Ectodermal cell (in vitro differentiated cells): ENCODE results near the gene PTPRQ.

Experiments
- H3K27ac ChIP-seq: 2 replicates; pipeline ENCODE4 v1.7.0; 2013; ENCODE audit warnings: mild to moderate bottlenecking, low read depth, low read length; ENCODE audit not compliant: insufficient read depth, poor library complexity, severe bottlenecking
- H3K27me3 ChIP-seq: 2 replicates; pipeline ENCODE4 v1.7.0; 2013; ENCODE audit warnings: mild to moderate bottlenecking, low read length; ENCODE audit not compliant: insufficient read depth, control insufficient read depth, poor library complexity, severe bottlenecking
- H3K36me3 ChIP-seq: one replicate; pipeline ENCODE4 v1.7.0; 2013; ENCODE audit warnings: low read length; ENCODE audit not compliant: control insufficient read depth, insufficient read depth
- H3K4me1 ChIP-seq: one replicate; pipeline ENCODE4 v1.7.0; 2013; ENCODE audit warnings: low read length; ENCODE audit not compliant: control insufficient read depth, insufficient read depth
- H3K4me3 ChIP-seq: 2 replicates; pipeline ENCODE4 v1.7.0; 2013; ENCODE audit warnings: low read depth, low read length, control low read depth; ENCODE audit not compliant: insufficient read depth
- H3K9me3 ChIP-seq: 2 replicates; pipeline ENCODE4 v1.7.0; 2013; ENCODE audit warnings: mild to moderate bottlenecking, low read length, moderate library complexity; ENCODE audit not compliant: control insufficient read depth
- WGBS, 2 experiments: methylation state at CpG; one replicate each; pipeline ENCODE4 v1.1.7; 2013; ENCODE audit warnings: missing lambda C conversion rate in 2 of 2; 5-methylcytosine and 5-hydroxymethylcytosine counted together

PTPRQ gene

DNA sequence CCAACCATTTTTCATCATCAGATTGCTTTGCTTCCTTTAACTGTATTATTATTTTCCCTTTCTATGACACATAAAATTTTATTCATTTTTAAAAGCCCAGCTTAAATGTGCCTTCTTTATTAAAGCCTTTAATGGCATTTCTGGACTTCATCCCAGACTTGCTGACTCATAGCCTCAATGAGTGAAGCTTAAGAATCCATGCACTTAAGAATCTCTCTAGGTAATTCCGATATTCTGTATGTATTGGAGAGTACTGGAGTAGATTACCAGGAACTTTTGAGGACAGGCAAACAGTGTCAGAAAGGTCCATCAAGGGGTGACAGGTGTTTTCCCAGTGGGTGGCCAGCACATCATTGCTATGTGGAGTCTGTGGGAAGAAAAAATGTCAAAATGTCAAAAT is 107.9 kb downstream of the PTPRQ start:
- H3K36me3 ChIP-seq, result no peaks in the 10 kb centered on the region
- 98 to 100% methylated on average over 1 of the region's 1 CpG for whole genome bisulfite sequencing, 2 experiments
- H3K4me1 ChIP-seq, result no peaks in the 10 kb centered on the region
- no peak overlapping the region for H3K4me3 ChIP-seq
- no peaks in the 10 kb centered on the region for H3K9me3 ChIP-seq
- no peaks in the 10 kb centered on the region for H3K27me3 ChIP-seq
- no peak overlapping the region for H3K27ac ChIP-seq

DNA sequence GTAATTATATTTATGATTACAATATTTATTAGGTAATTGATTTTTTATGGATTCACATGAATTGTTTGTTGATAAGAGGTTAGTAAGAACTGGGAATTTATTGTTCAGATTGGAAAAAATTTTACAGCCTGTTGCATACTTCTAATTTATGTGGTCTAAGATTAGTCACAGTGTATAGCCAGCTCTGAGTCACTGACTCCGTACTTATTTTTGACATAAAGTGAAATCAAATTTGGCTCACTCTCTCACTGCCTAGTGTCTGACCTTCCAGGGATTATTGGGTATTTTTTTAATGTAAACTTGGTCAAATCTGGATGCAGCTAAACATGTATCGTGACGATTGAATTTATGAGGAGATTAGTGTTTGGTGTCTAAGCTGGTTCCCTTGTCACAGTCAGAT is 109.3 kb downstream of the PTPRQ start:
- Histone ChIP-seq H3K27me3 (no peaks in the 10 kb centered on the region), H3K4me1 (no peaks in the 10 kb centered on the region), H3K27ac (no peak overlapping the region), H3K4me3 (no peak overlapping the region), H3K9me3 (no peaks in the 10 kb centered on the region), H3K36me3 (no peaks in the 10 kb centered on the region)
- WGBS, 2 experiments, result 96% methylated on average over 3 of the region's 3 CpGs

DNA sequence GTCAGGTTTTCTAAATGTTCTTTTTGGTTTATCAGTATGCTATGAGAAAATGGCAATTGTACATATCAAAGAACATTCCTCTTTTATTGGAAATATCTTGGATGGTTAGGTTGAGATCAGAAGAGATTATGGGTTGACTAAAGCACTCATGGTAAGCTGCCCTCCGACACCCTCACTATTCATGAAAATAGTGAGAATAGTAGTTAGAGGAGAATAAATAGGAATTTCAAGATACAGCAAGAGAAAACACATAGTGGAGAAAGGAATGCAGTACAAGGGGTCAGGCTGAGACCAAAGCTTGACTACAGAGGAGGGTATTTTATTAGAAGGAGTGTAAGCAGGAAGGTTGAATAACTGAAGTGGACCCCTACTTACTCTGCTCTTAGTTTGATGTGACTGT is 112.5 kb downstream of the PTPRQ start:
- Histone ChIP-seq H3K9me3 (no peaks in the 10 kb centered on the region), H3K27me3 (no peaks in the 10 kb centered on the region), H3K4me3 (no peak overlapping the region), H3K36me3 (no peaks in the 10 kb centered on the region), H3K4me1 (no peaks in the 10 kb centered on the region), H3K27ac (no peak overlapping the region)
- 60 to 100% methylated on average over 1 of the region's 1 CpG for WGBS, 2 experiments

GRCh38 chr12:80559766-80560165 is 115.7 kb downstream of the PTPRQ start:
- H3K36me3 ChIP-seq, result no peaks in the 10 kb centered on the region
- H3K27ac ChIP-seq, result no peak overlapping the region
- H3K9me3 ChIP-seq, result no peaks in the 10 kb centered on the region
- WGBS, 2 experiments, result 88 to 92% methylated on average over 1 of the region's 1 CpG
- no peak overlapping the region for H3K4me3 ChIP-seq
- no peaks in the 10 kb centered on the region for H3K27me3 ChIP-seq
- H3K4me1 ChIP-seq, result no peaks in the 10 kb centered on the region

DNA sequence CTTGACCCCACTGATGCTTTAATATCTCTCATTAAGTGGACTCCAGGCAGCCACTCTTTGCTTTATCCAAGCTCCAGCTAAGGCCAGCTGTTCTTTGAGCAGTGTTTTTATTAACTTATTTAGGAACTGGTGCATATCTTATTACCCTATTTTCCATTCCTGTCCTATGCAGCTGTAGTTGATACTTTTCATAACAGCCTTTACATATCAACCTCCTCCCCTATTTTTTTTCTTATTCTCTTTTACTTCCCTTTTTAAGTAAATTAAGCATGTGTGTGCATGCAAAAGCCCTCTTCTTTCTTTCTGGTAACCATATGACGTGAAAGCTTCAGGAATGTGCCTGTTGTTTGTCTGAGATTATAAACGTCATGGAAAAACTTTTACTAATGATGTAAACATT is 121.2 kb downstream of the PTPRQ start:
- no peaks in the 10 kb centered on the region for H3K4me1 ChIP-seq
- no peaks in the 10 kb centered on the region for H3K9me3 ChIP-seq
- no CpG with 5 or more reads among the region's 2 CpGs for WGBS, 2 experiments
- no peak overlapping the region for H3K4me3 ChIP-seq
- H3K27ac ChIP-seq, result no peak overlapping the region
- H3K36me3 ChIP-seq, result no peaks in the 10 kb centered on the region
- no peaks in the 10 kb centered on the region for H3K27me3 ChIP-seq

- no peak overlapping the region for H3K4me3 ChIP-seq
- H3K36me3 ChIP-seq, result no peaks in the 10 kb centered on the region
- H3K27ac ChIP-seq, result no peak overlapping the region
- H3K4me1 ChIP-seq, result no peaks in the 10 kb centered on the region
- H3K27me3 ChIP-seq, result no peaks in the 10 kb centered on the region
- H3K9me3 ChIP-seq, result no peaks in the 10 kb centered on the region
Observed at GRCh38 chr12:80567401-80567800, 123.4 kb downstream of the PTPRQ start.

DNA sequence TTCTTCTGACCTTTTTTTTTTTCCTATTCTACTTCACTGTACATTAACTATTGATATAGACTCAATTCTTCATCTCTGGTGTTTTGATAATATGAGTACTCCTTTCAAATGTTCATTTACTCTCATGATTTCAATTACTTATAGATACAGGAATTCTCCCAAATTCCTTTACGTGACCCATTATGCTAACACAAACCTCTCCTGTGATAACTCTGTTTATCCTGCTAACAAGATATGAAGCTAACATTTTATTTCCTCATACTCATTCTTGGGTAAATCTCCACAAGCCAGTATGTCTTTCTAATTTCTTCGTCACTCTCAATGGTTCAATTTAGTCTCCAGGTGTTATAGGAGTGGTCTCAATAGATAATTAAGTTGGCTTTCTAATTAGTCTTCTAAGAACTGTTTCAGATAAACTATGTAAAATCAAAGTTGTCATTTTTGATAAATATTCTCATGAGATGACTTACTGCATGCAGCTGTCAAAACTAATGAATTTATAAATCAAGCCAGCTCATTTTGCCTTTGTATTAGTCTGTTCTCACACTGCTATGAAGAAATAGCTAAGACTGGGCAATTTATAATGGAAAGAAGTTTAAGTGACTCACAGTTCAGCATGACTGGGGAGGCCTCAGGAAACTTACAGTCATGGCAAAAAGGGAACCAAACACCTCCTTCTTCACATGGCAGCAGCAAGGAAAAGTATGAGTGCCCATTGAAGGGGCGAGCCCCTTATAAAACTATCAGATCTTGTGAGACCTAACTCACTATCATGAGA is 132.8 kb downstream of the PTPRQ start:
- 93 to 96% methylated on average over 2 to 3 of the region's 3 CpGs for WGBS, 2 experiments
- Histone ChIP-seq H3K4me3 (no peak overlapping the region), H3K4me1 (no peaks in the 10 kb centered on the region)

GRCh38 chr12:80580254-80580653 is 136.2 kb downstream of the PTPRQ start:
- H3K9me3 ChIP-seq, result no peaks in the 10 kb centered on the region
- no peaks in the 10 kb centered on the region for H3K27me3 ChIP-seq
- H3K4me3 ChIP-seq, result no peak overlapping the region
- WGBS, 2 experiments, result 89 to 91% methylated on average over 1 of the region's 1 CpG
- no peaks in the 10 kb centered on the region for H3K4me1 ChIP-seq
- H3K27ac ChIP-seq, result no peak overlapping the region
- no peaks in the 10 kb centered on the region for H3K36me3 ChIP-seq

More for the DNA sequence above, 132.8 kb downstream of the PTPRQ start:
- Histone ChIP-seq H3K36me3 (no peaks in the 10 kb centered on the region), H3K9me3 (no peaks in the 10 kb centered on the region), H3K27me3 (no peaks in the 10 kb centered on the region), H3K27ac (no peak overlapping the region)

GRCh38 chr12:80581783-80582182 is 137.7 kb downstream of the PTPRQ start:
- Histone ChIP-seq H3K27ac (no peak overlapping the region), H3K27me3 (no peaks in the 10 kb centered on the region), H3K36me3 (no peaks in the 10 kb centered on the region), H3K4me1 (no peaks in the 10 kb centered on the region), H3K9me3 (no peaks in the 10 kb centered on the region), H3K4me3 (no peak overlapping the region)
- WGBS, 2 experiments, result 96 to 100% methylated on average over 1 to 2 of the region's 2 CpGs

GRCh38 chr12:80582431-80582830 is 138.4 kb downstream of the PTPRQ start:
- whole genome bisulfite sequencing, 2 experiments, result 86% methylated on average over 1 of the region's 2 CpGs; no CpG with 5 or more reads in 1 of the 2 experiments

GRCh38 chr12:80589077-80589476 is 145.0 kb downstream of the PTPRQ start:
- no peaks in the 10 kb centered on the region for H3K9me3 ChIP-seq
- no peaks in the 10 kb centered on the region for H3K36me3 ChIP-seq
- no peak overlapping the region for H3K4me3 ChIP-seq
- no peaks in the 10 kb centered on the region for H3K4me1 ChIP-seq
- H3K27me3 ChIP-seq, result no peaks in the 10 kb centered on the region
- no peak overlapping the region for H3K27ac ChIP-seq

More at GRCh38 chr12:80582431-80582830, 138.4 kb downstream of the PTPRQ start:
- no peaks in the 10 kb centered on the region for H3K36me3 ChIP-seq
- H3K4me3 ChIP-seq, result no peak overlapping the region
- H3K27me3 ChIP-seq, result no peaks in the 10 kb centered on the region
- no peak overlapping the region for H3K27ac ChIP-seq
- no peaks in the 10 kb centered on the region for H3K4me1 ChIP-seq
- H3K9me3 ChIP-seq, result no peaks in the 10 kb centered on the region
